ENCODE results near the gene BLNK. TPM values are rescaled to one million over a fixed set of nuclear protein-coding genes. Genes with fewer than 3 reads are reported as not detected.

Gene BLNK
- total RNA-seq, 1 donor from 2014 or later = 0.38 TPM

GRCh38 chr10:96263669-96264068, 7.7 kb downstream of the BLNK start:
- no peak for TF ChIP-seq CTCF (IDR thresholded peaks at IDR 0.05; ENCODE audit: insufficient read depth, low read length, poor library complexity, severe bottlenecking)
- H3K4me3 ChIP-seq (ENCODE audit: low read depth, low read length) = no peak overlapping the region

GRCh38 chr10:96263176-96263575, 8.2 kb downstream of the BLNK start:
- H3K36me3 ChIP-seq (ENCODE audit: control insufficient read depth, insufficient read depth, low read length) = no peaks in the 10 kb centered on the region
- DNase-seq (ENCODE audit: low read depth) = no peak
- TF ChIP-seq CTCF (IDR thresholded peaks at IDR 0.05; ENCODE audit: insufficient read depth, low read length, poor library complexity, severe bottlenecking) = no peak
- no peak overlapping the region for H3K4me3 ChIP-seq (ENCODE audit: low read depth, low read length)
- no peaks in the 10 kb centered on the region for H3K27me3 ChIP-seq (ENCODE audit: control insufficient read depth, insufficient read depth, low read length)

More at GRCh38 chr10:96263669-96264068, 7.7 kb downstream of the BLNK start:
- H3K36me3 ChIP-seq (ENCODE audit: control insufficient read depth, insufficient read depth, low read length) = no peaks in the 10 kb centered on the region
- no peaks in the 10 kb centered on the region for H3K27me3 ChIP-seq (ENCODE audit: control insufficient read depth, insufficient read depth, low read length)
- DNase-seq (ENCODE audit: low read depth) = no peak

- no peak for DNase-seq (ENCODE audit: low read depth)
- no peak for TF ChIP-seq CTCF (IDR thresholded peaks at IDR 0.05; ENCODE audit: insufficient read depth, low read length, poor library complexity, severe bottlenecking)
- Histone ChIP-seq H3K4me3 (ENCODE audit: low read depth, low read length) (no peak overlapping the region), H3K27me3 (ENCODE audit: control insufficient read depth, insufficient read depth, low read length) (no peaks in the 10 kb centered on the region), H3K36me3 (ENCODE audit: control insufficient read depth, insufficient read depth, low read length) (no peaks in the 10 kb centered on the region)
Measured at GRCh38 chr10:96261930-96262329, 9.4 kb downstream of the BLNK start.

DNA sequence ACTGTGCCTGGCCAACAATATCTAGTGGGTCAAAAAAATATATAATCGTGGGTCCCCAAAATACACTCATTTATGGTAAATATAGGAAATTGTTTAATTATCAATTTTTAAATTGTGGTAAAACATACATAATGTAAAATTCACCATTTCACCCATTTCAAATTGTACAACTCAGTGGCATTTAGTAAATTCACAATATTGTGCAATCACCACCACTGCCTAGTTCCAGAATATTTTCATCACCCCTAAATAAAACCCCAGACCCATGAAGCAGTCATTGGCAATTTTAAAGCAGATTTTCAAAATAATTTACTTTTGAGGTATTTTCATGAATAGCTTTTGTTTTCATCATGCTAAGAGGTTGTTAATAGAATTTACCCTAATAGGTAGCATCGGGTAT, 10.2 kb downstream of the BLNK start:
- Histone ChIP-seq H3K4me3 (ENCODE audit: low read depth, low read length) (no peak overlapping the region), H3K27me3 (ENCODE audit: control insufficient read depth, insufficient read depth, low read length) (no peaks in the 10 kb centered on the region), H3K36me3 (ENCODE audit: control insufficient read depth, insufficient read depth, low read length) (no peaks in the 10 kb centered on the region)
- no peak for TF ChIP-seq CTCF (IDR thresholded peaks at IDR 0.05; ENCODE audit: insufficient read depth, low read length, poor library complexity, severe bottlenecking)
- DNase-seq (ENCODE audit: low read depth) = no peak

- no peak for TF ChIP-seq CTCF (IDR thresholded peaks at IDR 0.05; ENCODE audit: insufficient read depth, low read length, poor library complexity, severe bottlenecking)
- no peaks in the 10 kb centered on the region for H3K36me3 ChIP-seq (ENCODE audit: control insufficient read depth, insufficient read depth, low read length)
- H3K27me3 ChIP-seq (ENCODE audit: control insufficient read depth, insufficient read depth, low read length) = no peaks in the 10 kb centered on the region
- DNase-seq (ENCODE audit: low read depth) = no peak
- H3K4me3 ChIP-seq (ENCODE audit: low read depth, low read length) = no peak overlapping the region
Measured at GRCh38 chr10:96260014-96260413, 11.4 kb downstream of the BLNK start.

GRCh38 chr10:96259150-96259549, 12.2 kb downstream of the BLNK start:
- H3K36me3 ChIP-seq (ENCODE audit: control insufficient read depth, insufficient read depth, low read length) = no peaks in the 10 kb centered on the region
- no peak for TF ChIP-seq CTCF (IDR thresholded peaks at IDR 0.05; ENCODE audit: insufficient read depth, low read length, poor library complexity, severe bottlenecking)
- H3K27me3 ChIP-seq (ENCODE audit: control insufficient read depth, insufficient read depth, low read length) = no peaks in the 10 kb centered on the region
- no peak for DNase-seq (ENCODE audit: low read depth)
- H3K4me3 ChIP-seq (ENCODE audit: low read depth, low read length) = no peak overlapping the region

Data from kidney epithelial cell (primary cell).